ENCODE results near the gene C11orf98. TPM values are rescaled to one million over a fixed set of nuclear protein-coding genes. Genes with fewer than 3 reads are reported as not detected.

C11orf98 gene
- total RNA-seq, 1 donor from 2014 or later = 23.7 TPM

Small RNAs within 50 kb of the gene (small RNA-seq; reads per million reads assigned to genes)
- not detected for gene SNORA57

Other genes with a start within 250 kb of the C11orf98 start
- not detected for gene SCGB1A1, start 246.2 kb downstream of the C11orf98 start, total RNA-seq
- gene AHNAK, start 118.4 kb downstream of the C11orf98 start, total RNA-seq = 18.6 TPM
- gene EEF1G, start 91.3 kb downstream of the C11orf98 start, total RNA-seq = 1,633 TPM
- 4.5 TPM for gene TUT1, start 73.7 kb downstream of the C11orf98 start, total RNA-seq
- gene MTA2, start 63.3 kb downstream of the C11orf98 start, total RNA-seq = 129 TPM
- 4.5 TPM for gene EML3, start 52.4 kb downstream of the C11orf98 start, total RNA-seq
- gene ROM1, start 52.0 kb downstream of the C11orf98 start, total RNA-seq = 3.1 TPM
- 21.4 TPM for gene B3GAT3, start 43.2 kb downstream of the C11orf98 start, total RNA-seq
- 61.8 TPM for gene GANAB, start 18.6 kb downstream of the C11orf98 start, total RNA-seq
- gene INTS5, start 11.9 kb downstream of the C11orf98 start, total RNA-seq = 20.3 TPM
- 11.5 TPM for gene CSKMT, start 102 bp upstream of the C11orf98 start, total RNA-seq
- gene UQCC3, start 6.5 kb upstream of the C11orf98 start, total RNA-seq = 6.9 TPM
- 0.94 TPM for gene LBHD1, start 7.1 kb upstream of the C11orf98 start, total RNA-seq
- 91.4 TPM for gene UBXN1, start 13.9 kb upstream of the C11orf98 start, total RNA-seq
- 0.16 TPM for gene LRRN4CL, start 24.3 kb upstream of the C11orf98 start, total RNA-seq
- 133 TPM for gene BSCL2, start 42.2 kb upstream of the C11orf98 start, total RNA-seq
- 20.0 TPM for gene GNG3, start 42.5 kb upstream of the C11orf98 start, total RNA-seq
- 17.0 TPM for gene HNRNPUL2, start 62.2 kb upstream of the C11orf98 start, total RNA-seq
- gene TTC9C, start 63.3 kb upstream of the C11orf98 start, total RNA-seq = 23.7 TPM
- 20.1 TPM for gene ZBTB3, start 89.0 kb upstream of the C11orf98 start, total RNA-seq
- gene POLR2G, start 96.4 kb upstream of the C11orf98 start, total RNA-seq = 47.1 TPM
- 17.2 TPM for gene TAF6L, start 106.2 kb upstream of the C11orf98 start, total RNA-seq
- gene TMEM179B, start 122.2 kb upstream of the C11orf98 start, total RNA-seq = 20.9 TPM
- 15.9 TPM for gene TMEM223, start 126.8 kb upstream of the C11orf98 start, total RNA-seq
- 13.1 TPM for gene NXF1, start 140.2 kb upstream of the C11orf98 start, total RNA-seq
- gene STX5, start 166.8 kb upstream of the C11orf98 start, total RNA-seq = 32.8 TPM
- gene TEX54, start 167.6 kb upstream of the C11orf98 start, total RNA-seq = not detected
- 47.9 TPM for gene WDR74, start 174.4 kb upstream of the C11orf98 start, total RNA-seq
- 87.3 TPM for gene SLC3A2, start 215.7 kb upstream of the C11orf98 start, total RNA-seq

All from occipital lobe (tissue), 2 donors.